ENCODE data around the gene HID1. TPM values are rescaled to one million over a fixed set of nuclear protein-coding genes. Genes with fewer than 3 reads are reported as not detected.

The HID1 gene
- polyA plus RNA-seq, 2 of the 4 experiments (the other 2 are of a cell fraction) = 5.2 to 11.7 TPM

DNA sequence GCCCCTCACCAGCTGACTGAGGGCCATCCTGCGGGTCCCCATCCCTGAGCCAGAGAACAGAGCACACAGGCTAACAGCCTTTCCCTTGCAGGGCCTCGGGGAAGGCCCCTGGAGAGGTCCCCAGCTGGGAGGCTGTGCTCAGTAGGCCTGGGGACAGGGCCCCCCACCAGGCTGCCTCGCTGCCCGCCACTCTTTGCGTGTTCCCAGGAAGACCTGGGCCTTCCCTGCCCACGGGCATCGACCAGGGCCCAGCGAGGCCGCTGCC lies 785 bp downstream of the HID1 start:
- Histone ChIP-seq H3K4me2 (peak overlapping the region; percentile 86), H3K9me3 (no peaks in the 10 kb centered on the region), H3K4me3 (peak overlapping the region; percentile 71), H3K4me1 (peaks cover 9% of the 10 kb centered on the region), H3K27ac (peak overlapping the region; percentile 77 to 84)
- ChIA-PET POLR2A (interaction anchor here (0.5 to 4.1 kb wide), 8 partner anchors 11 to 317 kb away, joined by 3 to 31 read pairs (median 6); partner anchors contain the start of genes CDR2L, MRPL58, SLC16A5 and SLC25A19), CTCF (interaction anchor here (0.6 to 42.3 kb wide), 10 partner anchors 12 to 299 kb away, joined by 3 to 1448 read pairs (median 16); partner anchors contain the start of genes CDR2L, MIF4GD, MRPL58 and OTOP2)
- 3% methylated on average over 7 of the region's 9 CpGs for WGBS (ENCODE audit: missing lambda C conversion rate)
- ATAC-seq (peak; percentile 31 to 65; a peak in 5 of 6 replicates), FAIRE-seq (no peak), DNase-seq (ENCODE audit: low read depth in 1 of 2, low spot score in 1 of 2) (no peak)
- no peak for TF ChIP-seq KDM5A (IDR thresholded peaks at IDR 0.05)
- no peak for TF ChIP-seq MAZ (IDR thresholded peaks at IDR 0.05; ENCODE audit: borderline replicate concordance, low read depth, low read length)
- no peak for TF ChIP-seq CBX2 (IDR thresholded peaks at IDR 0.05; ENCODE audit: borderline replicate concordance, low read depth)
- no peak for TF ChIP-seq TP53 (CRISPR knock-in tag; IDR thresholded peaks at IDR 0.05)
- TF ChIP-seq, protein P1, sequence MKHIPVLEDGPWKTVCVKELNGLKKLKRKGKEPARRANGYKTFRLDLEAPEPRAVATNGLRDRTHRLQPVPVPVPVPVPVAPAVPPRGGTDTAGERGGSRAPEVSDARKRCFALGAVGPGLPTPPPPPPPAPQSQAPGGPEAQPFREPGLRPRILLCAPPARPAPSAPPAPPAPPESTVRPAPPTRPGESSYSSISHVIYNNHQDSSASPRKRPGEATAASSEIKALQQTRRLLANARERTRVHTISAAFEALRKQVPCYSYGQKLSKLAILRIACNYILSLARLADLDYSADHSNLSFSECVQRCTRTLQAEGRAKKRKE (CRISPR knock-in tag; IDR thresholded peaks at IDR 0.05; ENCODE audit: low read depth) = no peak
- TF ChIP-seq CBX8 (IDR thresholded peaks at IDR 0.05) = no peak
- TF ChIP-seq ZSCAN20 (CRISPR knock-in tag; IDR thresholded peaks at IDR 0.05) = no peak
- no peak for TF ChIP-seq POLR2AphosphoS2 (conservative IDR thresholded peaks at IDR 0.05; ENCODE audit: low read length)
- TF ChIP-seq POLR2A (IDR thresholded peaks at IDR 0.05; ENCODE audit: low read length) = no peak
- no peak for TF ChIP-seq JUN (IDR thresholded peaks at IDR 0.05)
- no peak for TF ChIP-seq USF2 (IDR thresholded peaks at IDR 0.05)

DNA sequence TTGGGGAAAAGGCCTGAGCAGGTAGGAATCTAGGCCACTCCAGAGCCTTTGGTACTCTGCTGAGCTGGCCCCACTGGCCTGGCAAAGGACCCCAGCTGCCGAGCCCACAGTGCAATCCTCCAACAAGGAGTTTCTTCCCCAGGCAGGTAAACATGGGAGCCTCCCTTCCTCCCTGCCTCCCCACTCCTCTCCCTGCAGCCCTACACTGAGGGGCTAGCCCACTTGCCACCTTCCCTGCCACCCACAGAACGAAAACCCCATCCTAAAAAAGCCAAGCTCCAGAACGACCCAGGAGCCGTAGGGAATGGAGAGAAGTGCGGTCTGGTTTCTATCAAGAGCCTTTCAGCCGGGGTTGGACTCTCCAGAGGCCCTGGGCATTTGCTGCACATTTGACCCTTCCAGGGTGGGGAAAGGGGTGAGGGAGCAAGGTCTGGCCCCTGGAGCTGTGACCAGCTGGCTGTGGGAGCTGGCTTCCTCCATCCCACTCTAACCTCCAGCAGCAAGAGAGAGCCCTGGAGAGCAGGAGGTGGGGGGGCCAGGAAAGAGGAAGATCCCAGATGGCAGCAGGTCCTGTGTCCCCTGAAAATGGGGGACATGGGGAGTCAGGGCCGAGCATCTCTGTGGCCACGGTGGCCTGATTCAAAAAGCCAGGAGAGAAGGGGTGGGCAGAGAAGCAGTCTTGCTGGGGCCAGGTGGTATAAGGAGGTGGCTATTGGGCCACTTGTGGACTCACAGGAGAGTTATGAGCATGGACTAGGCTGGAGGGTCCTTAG lies 1.3 kb downstream of the HID1 start:
- ATAC-seq = no peak; a peak in 1 of 6 replicates

More for the DNA sequence above, 1.3 kb downstream of the HID1 start:
- H3K27ac ChIP-seq = peak overlapping the region; percentile 77 to 84
- peak overlapping the region; percentile 86 for H3K4me2 ChIP-seq
- POLR2A ChIA-PET = interaction anchor here (0.5 to 4.1 kb wide), 8 partner anchors 12 to 318 kb away, joined by 3 to 31 read pairs (median 6); partner anchors contain the start of genes CDR2L, MRPL58, SLC16A5 and SLC25A19
- H3K9me3 ChIP-seq = no peaks in the 10 kb centered on the region
- TF ChIP-seq SREBF2 (IDR thresholded peaks at IDR 0.05) (no peak), BHLHE40 (IDR thresholded peaks at IDR 0.05; ENCODE audit: low read depth, low read length) (no peak), ZC3H11A (IDR thresholded peaks at IDR 0.05) (no peak), HEYL (CRISPR knock-in tag; IDR thresholded peaks at IDR 0.05) (no peak), REST (IDR thresholded peaks at IDR 0.05) (no peak), CHD4 (IDR thresholded peaks at IDR 0.05; ENCODE audit: borderline replicate concordance) (no peak), GATA3 (IDR thresholded peaks at IDR 0.05; ENCODE audit: borderline replicate concordance) (no peak), CBX2 (IDR thresholded peaks at IDR 0.05; ENCODE audit: borderline replicate concordance, low read depth) (no peak), MAFK (IDR thresholded peaks at IDR 0.05; ENCODE audit: partially characterized antibody) (no peak), RCOR1 (IDR thresholded peaks at IDR 0.05; ENCODE audit: low read depth, low read length) (no peak), NR3C1 (IDR thresholded peaks at IDR 0.05) (no peak), JUNB (IDR thresholded peaks at IDR 0.05) (no peak), PBX3 (IDR thresholded peaks at IDR 0.05) (no peak), RNF2 (IDR thresholded peaks at IDR 0.05; ENCODE audit: borderline replicate concordance, low read depth) (no peak)
- TF ChIP-seq, protein P2, sequence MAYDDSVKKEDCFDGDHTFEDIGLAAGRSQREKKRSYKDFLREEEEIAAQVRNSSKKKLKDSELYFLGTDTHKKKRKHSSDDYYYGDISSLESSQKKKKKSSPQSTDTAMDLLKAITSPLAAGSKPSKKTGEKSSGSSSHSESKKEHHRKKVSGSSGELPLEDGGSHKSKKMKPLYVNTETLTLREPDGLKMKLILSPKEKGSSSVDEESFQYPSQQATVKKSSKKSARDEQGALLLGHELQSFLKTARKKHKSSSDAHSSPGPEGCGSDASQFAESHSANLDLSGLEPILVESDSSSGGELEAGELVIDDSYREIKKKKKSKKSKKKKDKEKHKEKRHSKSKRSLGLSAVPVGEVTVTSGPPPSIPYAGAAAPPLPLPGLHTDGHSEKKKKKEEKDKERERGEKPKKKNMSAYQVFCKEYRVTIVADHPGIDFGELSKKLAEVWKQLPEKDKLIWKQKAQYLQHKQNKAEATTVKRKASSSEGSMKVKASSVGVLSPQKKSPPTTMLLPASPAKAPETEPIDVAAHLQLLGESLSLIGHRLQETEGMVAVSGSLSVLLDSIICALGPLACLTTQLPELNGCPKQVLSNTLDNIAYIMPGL (CRISPR knock-in tag; IDR thresholded peaks at IDR 0.05; ENCODE audit: borderline replicate concordance) = no peak
- H3K4me1 ChIP-seq = peaks cover 9% of the 10 kb centered on the region
- DNase-seq (ENCODE audit: low read depth in 1 of 2, low spot score in 1 of 2) = no peak
- FAIRE-seq = no peak
- CTCF ChIA-PET = interaction anchor here (0.6 to 42.3 kb wide), 10 partner anchors 11 to 299 kb away, joined by 3 to 1448 read pairs (median 16); partner anchors contain the start of genes CDR2L, MIF4GD, MRPL58 and OTOP2
- 88% methylated on average over 8 of the region's 8 CpGs for WGBS (ENCODE audit: missing lambda C conversion rate)
- peak overlapping the region; percentile 71 for H3K4me3 ChIP-seq

All from A549 (cell line).